ENCODE results near the gene CHID1.

Gene CHID1

DNA sequence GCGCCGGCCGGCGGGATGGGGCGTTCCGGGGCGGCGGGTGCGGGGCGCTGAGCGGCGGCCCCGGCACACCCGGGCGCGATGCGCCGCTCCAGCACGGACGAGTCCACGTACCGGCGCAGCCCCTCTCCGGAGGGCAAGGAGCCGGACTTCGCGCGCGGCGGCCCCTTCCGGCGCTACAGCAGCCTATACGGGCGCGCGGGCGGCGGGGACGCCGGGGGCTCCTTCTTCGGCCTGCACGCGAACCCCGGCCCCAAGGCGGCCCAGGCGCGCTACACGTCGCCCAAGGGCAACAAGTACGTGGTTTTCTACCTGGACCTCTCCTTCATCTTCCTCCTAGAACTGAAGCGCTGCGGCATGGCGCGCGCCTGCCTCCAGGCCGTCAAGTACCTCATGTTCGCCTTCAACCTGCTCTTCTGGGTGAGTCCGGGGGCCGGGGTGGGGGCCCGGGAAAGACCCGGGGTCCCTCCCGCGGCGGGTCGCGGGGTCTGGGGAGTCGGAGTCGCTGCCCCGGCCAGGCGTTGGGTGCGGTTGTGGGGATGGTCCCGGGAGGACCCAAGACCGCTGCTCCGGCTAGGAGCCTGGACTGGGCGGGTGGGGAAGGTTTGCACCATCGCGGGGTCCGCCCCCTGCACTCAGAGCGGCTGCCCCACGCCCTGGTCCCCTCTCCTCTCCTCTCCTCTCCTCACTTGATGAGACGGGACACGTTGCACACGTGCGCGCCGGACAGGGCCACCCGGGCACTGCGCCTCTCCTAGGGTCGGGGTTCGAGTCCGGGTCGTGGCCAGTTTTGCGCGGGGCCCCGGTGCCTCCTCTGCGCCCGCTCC lies 60.4 kb downstream of the CHID1 start:
- DNase-seq (ENCODE audit: low read depth): no peak

DNA sequence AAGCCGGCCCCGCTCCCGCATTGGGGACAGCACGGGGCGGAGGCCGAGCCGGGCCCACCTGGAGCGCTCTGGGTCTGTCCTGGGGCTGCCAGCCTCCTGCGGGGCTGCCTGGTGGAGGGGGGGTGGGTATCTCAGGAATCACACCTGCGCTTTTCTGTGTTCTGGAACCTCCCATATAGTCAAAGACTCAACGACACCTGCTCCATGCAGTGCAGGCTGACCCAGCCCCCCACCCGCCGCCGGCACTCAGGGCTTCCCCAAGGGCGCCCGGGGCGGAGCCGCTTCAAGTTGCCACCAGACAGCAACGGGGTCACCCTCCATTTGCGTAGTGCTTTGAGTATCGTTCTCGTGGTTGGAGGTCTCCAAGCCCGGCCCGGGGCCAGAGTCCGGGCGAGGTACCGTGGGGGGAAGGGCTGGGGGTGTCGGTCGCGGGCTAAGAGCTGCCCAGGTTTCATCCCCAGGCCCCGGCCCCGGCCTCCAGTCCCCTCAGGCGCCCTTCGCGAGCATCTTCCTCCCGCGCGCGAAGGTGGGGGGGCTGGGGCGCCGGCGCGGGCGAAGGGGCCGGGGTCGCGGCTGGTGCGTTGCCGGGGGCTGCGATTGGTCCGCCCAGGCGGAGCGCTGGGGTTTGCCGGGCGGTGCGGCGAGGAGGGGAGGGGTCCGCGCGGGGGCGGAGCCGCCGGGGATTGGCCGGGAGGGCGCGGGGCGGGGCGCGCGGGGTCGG lies 61.3 kb downstream of the CHID1 start:
- DNase-seq (ENCODE audit: low read depth): no peak

- peak; percentile 55 for DNase-seq (ENCODE audit: low read depth)
Measured at GRCh38 chr11:848380-848931, 62.2 kb downstream of the CHID1 start.

- DNase-seq (ENCODE audit: low read depth): no peak
Measured at GRCh38 chr11:847876-848275, 62.7 kb downstream of the CHID1 start.

DNA sequence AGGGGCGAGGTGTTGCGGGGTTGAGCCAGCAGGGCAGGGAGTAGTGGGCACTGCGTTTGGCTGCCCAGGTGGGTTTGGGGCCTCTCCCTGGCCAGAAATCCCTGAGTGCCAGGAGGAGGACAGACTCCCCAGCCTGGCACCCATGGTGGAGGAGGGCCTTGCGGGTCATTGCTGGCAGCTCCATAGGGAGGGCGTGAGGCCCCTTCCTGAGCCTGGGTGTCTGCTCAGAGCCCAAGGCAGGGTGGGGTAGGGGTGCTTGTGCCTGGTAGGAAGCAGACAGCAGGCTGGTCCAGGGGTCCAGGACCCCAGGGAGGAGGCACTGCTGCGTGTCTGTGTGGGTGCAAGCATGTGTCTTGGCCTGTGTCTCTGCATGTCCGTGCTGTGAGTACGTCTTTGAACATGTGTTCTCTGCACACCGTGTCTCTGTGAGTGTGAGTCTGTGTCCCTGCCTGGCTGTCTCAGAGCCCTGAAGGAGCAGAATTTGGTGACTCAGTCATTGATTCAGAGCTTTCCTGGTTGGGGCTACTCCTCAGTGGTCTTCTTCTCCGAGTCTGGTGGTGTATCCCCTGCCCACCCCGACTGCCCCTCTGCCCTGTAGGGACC lies 64.0 kb downstream of the CHID1 start:
- DNase-seq (ENCODE audit: low read depth): no peak

DNA sequence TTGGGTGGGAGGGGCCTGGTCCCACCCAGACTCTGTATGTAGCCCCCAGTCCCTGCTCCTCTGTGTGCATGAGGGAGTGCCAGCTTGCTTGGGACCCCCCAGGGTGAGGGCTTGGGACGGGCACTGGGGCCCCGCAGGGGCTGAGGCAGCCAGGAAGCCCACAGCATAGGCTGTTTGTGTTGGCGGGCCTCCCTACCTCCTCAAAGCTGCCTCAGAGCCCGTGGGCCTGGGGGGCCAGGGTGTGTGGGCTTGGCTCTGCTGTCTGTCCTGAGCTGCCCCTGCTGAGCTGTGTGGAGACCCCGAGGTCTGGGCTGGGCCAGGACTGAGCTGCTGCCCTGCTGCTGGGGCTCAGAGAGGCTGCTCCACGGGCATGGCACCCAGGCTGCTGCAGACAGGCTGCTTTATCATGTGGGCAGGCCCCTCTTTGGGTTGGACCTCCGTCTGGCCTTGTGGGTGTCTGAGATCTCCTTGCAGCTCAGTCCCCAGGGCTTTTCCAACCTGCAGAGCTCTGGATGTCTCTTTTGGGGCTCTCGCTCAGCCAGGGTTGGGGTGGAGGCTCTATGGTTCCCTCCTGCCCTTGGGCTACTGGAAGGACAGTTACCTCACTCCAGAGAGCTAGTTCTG lies 64.6 kb downstream of the CHID1 start:
- no peak for DNase-seq (ENCODE audit: low read depth)

DNA sequence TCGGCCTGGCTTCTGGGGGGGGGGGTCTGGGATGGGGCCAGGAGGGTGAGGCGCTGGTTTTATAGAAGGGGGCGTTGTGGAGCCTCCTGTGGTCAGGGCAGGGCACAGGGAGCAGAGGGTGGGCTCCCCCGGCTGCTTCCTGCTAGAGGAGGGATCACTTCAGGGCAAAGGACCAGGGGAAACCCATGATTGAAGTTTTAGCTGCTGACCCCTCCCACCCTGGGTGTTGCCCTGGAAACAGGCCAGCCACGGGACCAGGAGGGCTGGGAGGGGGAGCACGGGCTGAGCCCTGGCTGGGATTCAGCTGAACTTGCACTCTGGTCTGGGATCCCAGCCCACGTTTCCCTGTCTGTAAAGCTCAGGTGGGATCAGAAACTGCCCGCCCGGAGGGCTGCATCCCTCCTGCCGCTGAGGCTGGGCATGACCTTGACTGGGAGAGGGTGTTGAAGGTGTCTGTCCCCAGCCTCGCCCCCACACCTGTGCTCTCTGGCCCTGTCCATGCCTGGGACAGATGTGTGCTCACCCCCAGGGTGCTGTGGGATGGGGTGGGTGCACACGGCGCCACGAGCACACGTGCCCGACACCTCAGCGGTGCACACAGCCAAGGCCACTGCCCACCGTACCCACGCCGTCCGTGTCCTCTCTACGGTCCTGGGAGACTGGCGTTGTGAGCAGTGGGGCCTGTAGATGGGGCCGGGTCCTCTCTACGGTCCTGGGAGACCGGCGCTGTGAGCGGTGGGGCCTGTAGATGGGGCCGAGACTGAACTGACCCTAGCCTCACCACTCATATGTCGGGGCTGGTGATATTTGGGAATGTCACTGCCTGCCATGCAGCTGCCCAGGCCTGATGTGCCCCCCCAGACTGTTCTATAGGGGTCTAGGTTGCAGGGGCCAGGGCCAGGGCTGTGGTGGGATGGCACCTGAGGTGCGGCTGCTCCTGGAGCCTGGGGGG lies 65.6 kb downstream of the CHID1 start:
- no peak for DNase-seq (ENCODE audit: low read depth)

DNA sequence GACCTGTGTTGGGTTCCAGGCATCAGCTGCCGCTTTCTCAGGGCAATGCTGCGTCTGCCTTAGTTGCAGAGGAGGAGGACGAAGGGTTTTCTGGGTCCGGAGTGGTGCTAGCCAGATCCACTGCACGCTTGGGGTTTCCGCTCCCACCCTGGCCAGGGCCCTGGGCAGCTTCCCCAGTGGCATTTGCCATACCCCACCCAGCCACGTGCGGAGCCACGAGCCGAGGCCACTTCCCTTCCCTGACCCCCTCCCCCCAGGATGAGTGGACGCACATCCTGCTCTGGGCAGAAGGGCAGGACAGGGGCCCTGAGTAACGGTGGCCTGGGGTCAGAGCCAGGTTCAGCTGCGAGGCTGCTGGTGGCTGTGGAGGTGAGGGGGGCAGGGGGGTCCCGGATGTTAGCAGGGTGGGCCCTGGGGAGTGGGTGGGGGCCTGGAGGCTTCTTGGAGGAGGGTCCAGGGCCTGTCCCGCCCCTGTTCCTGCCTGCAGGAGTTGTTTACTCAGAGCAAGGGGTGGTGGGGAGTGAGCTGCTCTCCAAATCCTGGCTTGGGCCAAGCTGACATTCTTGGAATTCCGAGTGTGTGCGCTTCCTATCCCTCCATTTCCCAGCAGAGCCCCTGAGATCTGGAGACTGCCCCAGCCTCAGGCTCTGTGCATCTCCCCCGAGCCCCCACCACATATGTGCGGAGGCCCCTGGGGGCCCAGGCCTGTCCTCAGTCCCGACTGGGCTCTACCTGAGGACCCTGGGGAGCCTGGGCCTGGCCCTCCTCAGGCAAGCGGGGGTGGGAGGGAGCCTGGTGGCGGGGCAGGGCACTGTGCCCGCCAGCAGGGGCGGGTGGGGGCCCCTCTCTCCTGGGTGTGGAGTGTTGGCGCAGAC lies 66.6 kb downstream of the CHID1 start:
- DNase-seq (ENCODE audit: low read depth): no peak

- DNase-seq (ENCODE audit: low read depth): no peak
Measured at GRCh38 chr11:843086-843734, 67.4 kb downstream of the CHID1 start.

DNA sequence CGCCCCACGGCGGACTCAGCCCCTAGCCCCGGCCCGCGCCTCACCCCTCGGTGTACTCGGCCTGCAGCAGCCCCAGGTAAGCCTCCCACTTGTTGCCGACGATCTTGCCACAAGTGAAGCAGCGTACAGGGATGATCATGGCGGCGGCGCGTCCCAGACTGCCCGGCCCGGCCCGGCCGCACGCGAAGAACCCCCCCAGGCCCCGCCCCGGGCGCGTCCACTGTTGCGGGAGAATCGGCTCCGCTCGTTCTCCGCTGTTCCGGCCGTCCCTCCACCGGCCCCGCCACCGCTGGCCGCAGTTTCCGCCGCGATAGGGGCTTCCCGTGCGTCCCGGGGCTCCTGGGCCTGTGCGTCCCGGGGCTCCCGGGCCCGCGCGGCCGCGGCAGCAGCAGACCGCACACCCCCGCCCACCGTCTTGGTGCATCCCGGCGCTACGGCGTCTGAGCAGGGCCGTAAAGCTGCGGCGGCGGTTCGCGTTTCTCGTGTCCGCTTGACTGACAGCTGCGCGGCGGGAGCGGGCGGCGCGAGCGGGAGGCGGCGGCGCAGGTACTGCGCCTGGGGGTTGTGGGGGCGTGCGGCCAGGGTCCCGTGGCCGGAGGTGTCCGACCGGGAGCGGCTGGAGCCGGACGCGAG lies 68.1 kb downstream of the CHID1 start, which contains the start of the genes POLR2L and TSPAN4:
Gene POLR2L, minus strand, starts transcription at position 160 of the 633 bp plus-strand sequence. Its CDS starts 21 bp downstream, at position 139.
Gene TSPAN4, plus strand, starts transcription at position 483 of the 633 bp plus-strand sequence. CDS start 7,453 bp downstream, outside the sequence.
- peak; percentile 89 for DNase-seq (ENCODE audit: low read depth)

DNA sequence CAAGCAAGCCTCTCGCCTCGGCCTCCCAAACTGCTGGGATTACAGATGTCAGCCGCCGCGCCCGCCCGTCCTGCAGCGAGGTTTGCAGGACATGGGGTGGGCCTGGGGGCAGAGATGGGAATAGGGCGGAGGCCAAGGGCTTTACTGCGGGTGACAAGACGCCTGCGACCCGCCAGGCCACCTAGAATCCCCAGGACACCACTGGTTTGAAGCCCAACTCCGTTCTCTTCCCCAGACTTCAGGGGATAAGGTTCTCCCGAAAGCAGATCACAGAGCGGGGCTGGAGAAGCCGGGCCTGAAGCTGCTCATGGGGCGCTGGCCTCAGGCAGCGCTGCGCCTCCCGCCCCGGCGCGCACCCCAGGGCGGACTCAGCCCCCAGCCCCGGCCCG lies 68.6 kb downstream of the CHID1 start:
- no peak for DNase-seq (ENCODE audit: low read depth)

- DNase-seq (ENCODE audit: low read depth): no peak
Measured at GRCh38 chr11:839875-840617, 70.6 kb downstream of the CHID1 start.

DNA sequence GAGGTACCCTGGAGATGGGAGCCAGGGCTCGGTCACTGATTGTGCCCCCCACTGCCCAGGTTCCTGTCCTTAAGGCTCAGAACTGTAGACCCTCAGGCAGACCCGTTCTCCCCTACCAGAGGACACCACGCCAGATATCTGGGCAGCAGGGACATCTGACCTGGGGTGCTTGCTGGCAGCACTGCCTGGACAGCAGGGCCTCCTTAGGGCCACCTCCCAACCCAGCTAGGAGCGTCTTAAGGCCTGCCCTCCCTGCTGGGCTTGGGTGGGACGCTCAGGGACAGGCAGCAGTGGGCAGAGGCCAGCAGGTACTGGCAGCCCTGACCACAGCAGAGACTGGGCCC lies 71.4 kb downstream of the CHID1 start:
- DNase-seq (ENCODE audit: low read depth): no peak

GRCh38 chr11:838441-839279 lies 72.0 kb downstream of the CHID1 start:
- no peak for DNase-seq (ENCODE audit: low read depth)

- DNase-seq (ENCODE audit: low read depth): no peak
Measured at GRCh38 chr11:837990-838307, 72.7 kb downstream of the CHID1 start.

GRCh38 chr11:837189-837989 lies 73.2 kb downstream of the CHID1 start:
- no peak for DNase-seq (ENCODE audit: low read depth)

DNA sequence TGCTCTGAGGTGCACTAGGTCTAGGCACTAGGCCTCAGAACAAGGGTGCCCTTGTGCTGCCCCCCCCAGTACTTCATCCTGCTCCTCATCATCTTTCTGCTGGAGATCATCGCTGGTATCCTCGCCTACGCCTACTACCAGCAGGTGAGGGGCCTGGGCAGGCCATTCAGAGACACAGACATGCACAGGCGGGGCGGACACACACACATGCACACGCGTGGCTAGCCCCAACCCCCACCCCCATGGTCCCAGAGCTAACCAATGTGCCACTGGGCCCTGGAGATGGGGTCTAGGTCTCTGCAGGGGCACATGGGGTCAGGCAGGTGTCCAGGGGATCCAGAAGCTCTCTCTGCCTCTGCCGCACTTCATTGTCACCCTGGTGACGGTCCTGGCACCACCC lies 73.9 kb downstream of the CHID1 start:
- DNase-seq (ENCODE audit: low read depth): no peak
